ENCODE data around the gene AGPAT3.
"Not testable (repeated sequence)": the region's sequence is repeated elsewhere in the genome, so short reads cannot be mapped to it uniquely, and the experiment has no call there.

GRCh38 chr21:43822741-43823140 is 42.3 kb upstream of the AGPAT3 start:
- TF ChIP-seq, protein P1, sequence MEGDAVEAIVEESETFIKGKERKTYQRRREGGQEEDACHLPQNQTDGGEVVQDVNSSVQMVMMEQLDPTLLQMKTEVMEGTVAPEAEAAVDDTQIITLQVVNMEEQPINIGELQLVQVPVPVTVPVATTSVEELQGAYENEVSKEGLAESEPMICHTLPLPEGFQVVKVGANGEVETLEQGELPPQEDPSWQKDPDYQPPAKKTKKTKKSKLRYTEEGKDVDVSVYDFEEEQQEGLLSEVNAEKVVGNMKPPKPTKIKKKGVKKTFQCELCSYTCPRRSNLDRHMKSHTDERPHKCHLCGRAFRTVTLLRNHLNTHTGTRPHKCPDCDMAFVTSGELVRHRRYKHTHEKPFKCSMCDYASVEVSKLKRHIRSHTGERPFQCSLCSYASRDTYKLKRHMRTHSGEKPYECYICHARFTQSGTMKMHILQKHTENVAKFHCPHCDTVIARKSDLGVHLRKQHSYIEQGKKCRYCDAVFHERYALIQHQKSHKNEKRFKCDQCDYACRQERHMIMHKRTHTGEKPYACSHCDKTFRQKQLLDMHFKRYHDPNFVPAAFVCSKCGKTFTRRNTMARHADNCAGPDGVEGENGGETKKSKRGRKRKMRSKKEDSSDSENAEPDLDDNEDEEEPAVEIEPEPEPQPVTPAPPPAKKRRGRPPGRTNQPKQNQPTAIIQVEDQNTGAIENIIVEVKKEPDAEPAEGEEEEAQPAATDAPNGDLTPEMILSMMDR (IDR thresholded peaks at IDR 0.05), result not testable (repeated sequence)
- not testable (repeated sequence) for TF ChIP-seq POLR2A (IDR thresholded peaks at IDR 0.05)
